WTC11 (cell line): Measurements from ENCODE around the gene MYO5B. TPM values are rescaled to one million over a fixed set of nuclear protein-coding genes. Genes with fewer than 3 reads are reported as not detected.

Experiments used
- ATAC-seq: fragments of 200-7000 bp; cut with Tn5 transposase; 2 replicates; pipeline ENCODE4 v1.10.0; 2021; ENCODE audit warnings: mild to moderate bottlenecking, moderate library complexity
- CTCF ChIA-PET: fragments of 300-600 bp; sonication (Branson Sonifier 250); formaldehyde crosslinking; loops from one replicate; lab custom pipeline; 2021; ENCODE audit warnings: antibody characterized with exemption; lab: Charles Lee
- POLR2A ChIA-PET: fragments of 350-600 bp; sonication (Branson Sonifier 250); formaldehyde crosslinking; loops from one replicate; lab custom pipeline; 2021; ENCODE audit warnings: antibody characterized with exemption; lab: Charles Lee
- DNase-seq: peaks from one replicate; pipeline ENCODE4 v3.0.0; 2021; ENCODE audit warnings: low spot score
- H3K27ac Mint-ChIP-seq: 2 replicates; pipeline ENCODE4 v1.8.0; 2021; ENCODE audit warnings: mixed read lengths
- H3K27me3 Mint-ChIP-seq: 2 replicates; pipeline ENCODE4 v1.8.0; 2021; ENCODE audit warnings: low read depth, mild to moderate bottlenecking, moderate library complexity, mixed read lengths
- H3K36me3 Mint-ChIP-seq: 2 replicates; pipeline ENCODE4 v1.8.0; 2021; ENCODE audit warnings: mixed read lengths
- H3K4me1 Mint-ChIP-seq: 2 replicates; pipeline ENCODE4 v1.8.0; 2022; ENCODE audit warnings: mixed read lengths
- H3K4me3 Mint-ChIP-seq: 2 replicates; pipeline ENCODE4 v1.8.0; 2021; ENCODE audit warnings: mild to moderate bottlenecking, moderate library complexity, mixed read lengths
- H3K9me3 Mint-ChIP-seq: 2 replicates; pipeline ENCODE4 v1.8.0; 2021; ENCODE audit warnings: mixed read lengths
- EMX1 ChIP-seq: fragments of 250-450 bp; sonication (Bioruptor Pico); IDR thresholded peaks from 2 replicates; pipeline ENCODE4 v1.8.0; 2021; ENCODE audit warnings: mild to moderate bottlenecking
- ESRRA ChIP-seq: sonication (generic); formaldehyde crosslinking; IDR thresholded peaks from 2 replicates; pipeline ENCODE4 v1.8.1; 2022; ENCODE audit warnings: mild to moderate bottlenecking, missing genetic modification reagents, borderline replicate concordance
- ETV6 ChIP-seq: sonication (generic); formaldehyde crosslinking; IDR thresholded peaks from 2 replicates; pipeline ENCODE4 v1.8.1; 2022; ENCODE audit warnings: mild to moderate bottlenecking, missing genetic modification reagents
- IRF2 ChIP-seq: sonication (generic); formaldehyde crosslinking; IDR thresholded peaks from 2 replicates; pipeline ENCODE4 v1.8.0; 2022; ENCODE audit warnings: low read depth, missing genetic modification reagents, borderline replicate concordance
- MYBL2 ChIP-seq: sonication (generic); formaldehyde crosslinking; IDR thresholded peaks from 2 replicates; pipeline ENCODE4 v1.8.1; 2023; ENCODE audit warnings: mild to moderate bottlenecking, moderate library complexity, missing genetic modification reagents
- NFATC4 ChIP-seq: fragments of 250-450 bp; sonication (Bioruptor Pico); IDR thresholded peaks from 2 replicates; pipeline ENCODE4 v1.9.0; 2021; ENCODE audit warnings: mild to moderate bottlenecking
- NFYB ChIP-seq: sonication (generic); formaldehyde crosslinking; conservative IDR thresholded peaks from 2 replicates; pipeline ENCODE4 v1.8.0; 2022; ENCODE audit warnings: low read depth, missing genetic modification reagents
- NR1H2 ChIP-seq: sonication (generic); formaldehyde crosslinking; IDR thresholded peaks from 2 replicates; pipeline ENCODE4 v1.9.0; 2021; ENCODE audit warnings: mild to moderate bottlenecking, moderate library complexity, missing genetic modification reagents
- OVOL2 ChIP-seq: fragments of 250-450 bp; sonication (Bioruptor Pico); IDR thresholded peaks from 2 replicates; pipeline ENCODE4 v1.9.0; 2021; ENCODE audit warnings: mild to moderate bottlenecking, borderline replicate concordance
- RORB ChIP-seq: fragments of 250-450 bp; sonication (Bioruptor Pico); IDR thresholded peaks from 2 replicates; pipeline ENCODE4 v1.9.0; 2021; ENCODE audit warnings: mild to moderate bottlenecking
- ZNF219 ChIP-seq: sonication (generic); formaldehyde crosslinking; IDR thresholded peaks from 2 replicates; pipeline ENCODE4 v1.8.0; 2023; ENCODE audit warnings: missing genetic modification reagents, mild to moderate bottlenecking, borderline replicate concordance
- ZNF232 ChIP-seq: sonication (generic); formaldehyde crosslinking; IDR thresholded peaks from 2 replicates; pipeline ENCODE4 v1.8.0; 2022; ENCODE audit warnings: mild to moderate bottlenecking, missing genetic modification reagents
- total RNA-seq: library from RNA; stranded (reverse); gene quantifications from 3 replicates; pipeline ENCODE4 v1.2.3, GENCODE V29; 2021
- TF ChIP-seq, protein P1 (sequence below): sonication (generic); formaldehyde crosslinking; IDR thresholded peaks from 2 replicates; pipeline ENCODE4 v1.8.1; 2023; ENCODE audit warnings: mild to moderate bottlenecking, moderate library complexity, missing genetic modification reagents
- TF ChIP-seq, protein P2 (sequence below): fragments of 250-450 bp; sonication (Bioruptor Pico); IDR thresholded peaks from 2 replicates; pipeline ENCODE4 v2.1.2; 2022; ENCODE audit warnings: mild to moderate bottlenecking, moderate library complexity
- TF ChIP-seq, protein P3 (sequence below): sonication (generic); formaldehyde crosslinking; IDR thresholded peaks from 2 replicates; pipeline ENCODE4 v1.8.1; 2023; ENCODE audit warnings: mild to moderate bottlenecking, missing genetic modification reagents
- TF ChIP-seq, protein P4 (sequence below): sonication (generic); formaldehyde crosslinking; IDR thresholded peaks from 2 replicates; pipeline ENCODE4 v1.8.0; 2022; ENCODE audit warnings: mild to moderate bottlenecking, missing genetic modification reagents
- TF ChIP-seq, protein P5 (sequence below): sonication (generic); formaldehyde crosslinking; IDR thresholded peaks from 2 replicates; pipeline ENCODE4 v1.8.0; 2023; ENCODE audit warnings: mild to moderate bottlenecking, missing genetic modification reagents
- TF ChIP-seq, protein P6 (sequence below): sonication (generic); formaldehyde crosslinking; IDR thresholded peaks from 2 replicates; pipeline ENCODE4 v1.8.0; 2022; ENCODE audit warnings: missing genetic modification reagents
- TF ChIP-seq, protein P7 (sequence below): fragments of 250-450 bp; sonication (Bioruptor Pico); IDR thresholded peaks from 2 replicates; pipeline ENCODE4 v1.8.0; 2021; ENCODE audit warnings: mild to moderate bottlenecking
- TF ChIP-seq, protein P8 (sequence below): sonication (generic); formaldehyde crosslinking; IDR thresholded peaks from 2 replicates; pipeline ENCODE4 v1.8.1; 2022; ENCODE audit warnings: low read depth, mild to moderate bottlenecking, moderate library complexity, missing genetic modification reagents, borderline replicate concordance

The MYO5B gene
- total RNA-seq, 1 experiment from 2014 or later: 8.7 TPM

DNA sequence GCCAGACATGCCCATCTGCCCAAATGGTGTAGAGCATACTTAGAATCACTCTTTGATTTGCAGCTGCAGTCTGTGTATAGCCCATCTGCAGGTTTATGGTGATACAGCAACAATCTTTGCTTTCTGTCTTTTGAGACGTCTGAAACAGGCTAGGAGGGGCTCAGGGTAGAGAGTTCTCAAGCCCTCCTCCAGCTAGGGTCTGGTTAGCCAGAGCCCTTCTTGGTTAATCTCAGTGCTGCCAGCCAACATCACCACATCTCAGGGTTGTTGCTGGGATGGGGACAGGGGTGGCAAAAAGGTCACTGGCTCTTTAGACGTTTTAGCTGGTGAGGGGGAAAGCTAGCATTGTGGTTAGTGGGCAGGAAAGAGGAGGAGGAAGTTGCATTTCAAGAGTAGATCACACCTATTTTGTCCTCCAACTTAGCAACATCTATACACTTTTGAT, 245.0 kb downstream of the MYO5B start:
- DNase-seq (no peak), ATAC-seq (no peak)
- Mint-ChIP-seq H3K27ac (no peak overlapping the region), H3K9me3 (no peaks in the 10 kb centered on the region), H3K27me3 (no peaks in the 10 kb centered on the region), H3K4me1 (peaks cover 7% of the 10 kb centered on the region; the same call in 1 of the 2 replicates), H3K4me3 (no peak overlapping the region), H3K36me3 (no peaks in the 10 kb centered on the region)
- TF ChIP-seq ZNF219 (CRISPR knock-in tag) (no peak), NFATC4 (CRISPR knock-in tag) (no peak), ESRRA (CRISPR knock-in tag) (no peak), RORB (CRISPR knock-in tag) (no peak), OVOL2 (CRISPR knock-in tag) (no peak), NR1H2 (CRISPR knock-in tag) (no peak), IRF2 (no peak)
- TF ChIP-seq, protein P1, sequence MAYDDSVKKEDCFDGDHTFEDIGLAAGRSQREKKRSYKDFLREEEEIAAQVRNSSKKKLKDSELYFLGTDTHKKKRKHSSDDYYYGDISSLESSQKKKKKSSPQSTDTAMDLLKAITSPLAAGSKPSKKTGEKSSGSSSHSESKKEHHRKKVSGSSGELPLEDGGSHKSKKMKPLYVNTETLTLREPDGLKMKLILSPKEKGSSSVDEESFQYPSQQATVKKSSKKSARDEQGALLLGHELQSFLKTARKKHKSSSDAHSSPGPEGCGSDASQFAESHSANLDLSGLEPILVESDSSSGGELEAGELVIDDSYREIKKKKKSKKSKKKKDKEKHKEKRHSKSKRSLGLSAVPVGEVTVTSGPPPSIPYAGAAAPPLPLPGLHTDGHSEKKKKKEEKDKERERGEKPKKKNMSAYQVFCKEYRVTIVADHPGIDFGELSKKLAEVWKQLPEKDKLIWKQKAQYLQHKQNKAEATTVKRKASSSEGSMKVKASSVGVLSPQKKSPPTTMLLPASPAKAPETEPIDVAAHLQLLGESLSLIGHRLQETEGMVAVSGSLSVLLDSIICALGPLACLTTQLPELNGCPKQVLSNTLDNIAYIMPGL (CRISPR knock-in tag): no peak
- TF ChIP-seq, protein P2, sequence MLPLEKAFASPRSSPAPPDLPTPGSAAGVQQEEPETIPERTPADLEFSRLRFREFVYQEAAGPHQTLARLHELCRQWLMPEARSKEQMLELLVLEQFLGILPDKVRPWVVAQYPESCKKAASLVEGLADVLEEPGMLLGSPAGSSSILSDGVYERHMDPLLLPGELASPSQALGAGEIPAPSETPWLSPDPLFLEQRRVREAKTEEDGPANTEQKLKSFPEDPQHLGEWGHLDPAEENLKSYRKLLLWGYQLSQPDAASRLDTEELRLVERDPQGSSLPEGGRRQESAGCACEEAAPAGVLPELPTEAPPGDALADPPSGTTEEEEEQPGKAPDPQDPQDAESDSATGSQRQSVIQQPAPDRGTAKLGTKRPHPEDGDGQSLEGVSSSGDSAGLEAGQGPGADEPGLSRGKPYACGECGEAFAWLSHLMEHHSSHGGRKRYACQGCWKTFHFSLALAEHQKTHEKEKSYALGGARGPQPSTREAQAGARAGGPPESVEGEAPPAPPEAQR (CRISPR knock-in tag): no peak
- TF ChIP-seq, protein P3, sequence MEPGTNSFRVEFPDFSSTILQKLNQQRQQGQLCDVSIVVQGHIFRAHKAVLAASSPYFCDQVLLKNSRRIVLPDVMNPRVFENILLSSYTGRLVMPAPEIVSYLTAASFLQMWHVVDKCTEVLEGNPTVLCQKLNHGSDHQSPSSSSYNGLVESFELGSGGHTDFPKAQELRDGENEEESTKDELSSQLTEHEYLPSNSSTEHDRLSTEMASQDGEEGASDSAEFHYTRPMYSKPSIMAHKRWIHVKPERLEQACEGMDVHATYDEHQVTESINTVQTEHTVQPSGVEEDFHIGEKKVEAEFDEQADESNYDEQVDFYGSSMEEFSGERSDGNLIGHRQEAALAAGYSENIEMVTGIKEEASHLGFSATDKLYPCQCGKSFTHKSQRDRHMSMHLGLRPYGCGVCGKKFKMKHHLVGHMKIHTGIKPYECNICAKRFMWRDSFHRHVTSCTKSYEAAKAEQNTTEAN: no peak
- TF ChIP-seq, protein P4, sequence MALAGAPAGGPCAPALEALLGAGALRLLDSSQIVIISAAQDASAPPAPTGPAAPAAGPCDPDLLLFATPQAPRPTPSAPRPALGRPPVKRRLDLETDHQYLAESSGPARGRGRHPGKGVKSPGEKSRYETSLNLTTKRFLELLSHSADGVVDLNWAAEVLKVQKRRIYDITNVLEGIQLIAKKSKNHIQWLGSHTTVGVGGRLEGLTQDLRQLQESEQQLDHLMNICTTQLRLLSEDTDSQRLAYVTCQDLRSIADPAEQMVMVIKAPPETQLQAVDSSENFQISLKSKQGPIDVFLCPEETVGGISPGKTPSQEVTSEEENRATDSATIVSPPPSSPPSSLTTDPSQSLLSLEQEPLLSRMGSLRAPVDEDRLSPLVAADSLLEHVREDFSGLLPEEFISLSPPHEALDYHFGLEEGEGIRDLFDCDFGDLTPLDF (CRISPR knock-in tag): no peak
- TF ChIP-seq, protein P5, sequence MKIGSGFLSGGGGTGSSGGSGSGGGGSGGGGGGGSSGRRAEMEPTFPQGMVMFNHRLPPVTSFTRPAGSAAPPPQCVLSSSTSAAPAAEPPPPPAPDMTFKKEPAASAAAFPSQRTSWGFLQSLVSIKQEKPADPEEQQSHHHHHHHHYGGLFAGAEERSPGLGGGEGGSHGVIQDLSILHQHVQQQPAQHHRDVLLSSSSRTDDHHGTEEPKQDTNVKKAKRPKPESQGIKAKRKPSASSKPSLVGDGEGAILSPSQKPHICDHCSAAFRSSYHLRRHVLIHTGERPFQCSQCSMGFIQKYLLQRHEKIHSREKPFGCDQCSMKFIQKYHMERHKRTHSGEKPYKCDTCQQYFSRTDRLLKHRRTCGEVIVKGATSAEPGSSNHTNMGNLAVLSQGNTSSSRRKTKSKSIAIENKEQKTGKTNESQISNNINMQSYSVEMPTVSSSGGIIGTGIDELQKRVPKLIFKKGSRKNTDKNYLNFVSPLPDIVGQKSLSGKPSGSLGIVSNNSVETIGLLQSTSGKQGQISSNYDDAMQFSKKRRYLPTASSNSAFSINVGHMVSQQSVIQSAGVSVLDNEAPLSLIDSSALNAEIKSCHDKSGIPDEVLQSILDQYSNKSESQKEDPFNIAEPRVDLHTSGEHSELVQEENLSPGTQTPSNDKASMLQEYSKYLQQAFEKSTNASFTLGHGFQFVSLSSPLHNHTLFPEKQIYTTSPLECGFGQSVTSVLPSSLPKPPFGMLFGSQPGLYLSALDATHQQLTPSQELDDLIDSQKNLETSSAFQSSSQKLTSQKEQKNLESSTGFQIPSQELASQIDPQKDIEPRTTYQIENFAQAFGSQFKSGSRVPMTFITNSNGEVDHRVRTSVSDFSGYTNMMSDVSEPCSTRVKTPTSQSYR: no peak
- ChIA-PET CTCF (interaction anchor here (1.7 kb wide), 1 partner anchor 254 kb away, joined by 4 read pairs; no protein-coding TSS in a partner anchor), POLR2A (no interaction called here)

DNA sequence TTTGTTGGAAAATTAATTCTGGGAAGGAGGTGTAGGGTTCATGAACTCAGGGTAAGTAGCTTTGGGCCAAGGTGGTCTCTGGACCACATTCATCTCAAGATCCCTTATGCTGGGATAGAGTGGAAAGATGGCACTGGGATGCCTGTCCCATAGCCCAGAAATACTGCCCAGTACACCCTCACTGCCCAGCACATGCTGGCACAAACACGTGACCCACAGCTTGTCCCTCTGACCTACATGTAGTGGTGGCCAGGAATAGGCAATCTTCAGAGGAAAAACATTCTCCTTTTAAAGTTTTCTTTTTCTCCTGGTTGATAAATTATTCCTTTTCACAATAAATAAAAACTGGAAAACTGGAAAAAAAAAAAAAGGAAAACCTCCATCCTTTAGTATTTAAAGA, 246.0 kb downstream of the MYO5B start:
- ATAC-seq (no peak), DNase-seq (no peak)
- TF ChIP-seq ZNF232 (CRISPR knock-in tag) (no peak), IRF2 (no peak), NFYB (no peak), EMX1 (CRISPR knock-in tag) (no peak), MYBL2 (no peak), ETV6 (CRISPR knock-in tag) (no peak)
- TF ChIP-seq, protein P6, sequence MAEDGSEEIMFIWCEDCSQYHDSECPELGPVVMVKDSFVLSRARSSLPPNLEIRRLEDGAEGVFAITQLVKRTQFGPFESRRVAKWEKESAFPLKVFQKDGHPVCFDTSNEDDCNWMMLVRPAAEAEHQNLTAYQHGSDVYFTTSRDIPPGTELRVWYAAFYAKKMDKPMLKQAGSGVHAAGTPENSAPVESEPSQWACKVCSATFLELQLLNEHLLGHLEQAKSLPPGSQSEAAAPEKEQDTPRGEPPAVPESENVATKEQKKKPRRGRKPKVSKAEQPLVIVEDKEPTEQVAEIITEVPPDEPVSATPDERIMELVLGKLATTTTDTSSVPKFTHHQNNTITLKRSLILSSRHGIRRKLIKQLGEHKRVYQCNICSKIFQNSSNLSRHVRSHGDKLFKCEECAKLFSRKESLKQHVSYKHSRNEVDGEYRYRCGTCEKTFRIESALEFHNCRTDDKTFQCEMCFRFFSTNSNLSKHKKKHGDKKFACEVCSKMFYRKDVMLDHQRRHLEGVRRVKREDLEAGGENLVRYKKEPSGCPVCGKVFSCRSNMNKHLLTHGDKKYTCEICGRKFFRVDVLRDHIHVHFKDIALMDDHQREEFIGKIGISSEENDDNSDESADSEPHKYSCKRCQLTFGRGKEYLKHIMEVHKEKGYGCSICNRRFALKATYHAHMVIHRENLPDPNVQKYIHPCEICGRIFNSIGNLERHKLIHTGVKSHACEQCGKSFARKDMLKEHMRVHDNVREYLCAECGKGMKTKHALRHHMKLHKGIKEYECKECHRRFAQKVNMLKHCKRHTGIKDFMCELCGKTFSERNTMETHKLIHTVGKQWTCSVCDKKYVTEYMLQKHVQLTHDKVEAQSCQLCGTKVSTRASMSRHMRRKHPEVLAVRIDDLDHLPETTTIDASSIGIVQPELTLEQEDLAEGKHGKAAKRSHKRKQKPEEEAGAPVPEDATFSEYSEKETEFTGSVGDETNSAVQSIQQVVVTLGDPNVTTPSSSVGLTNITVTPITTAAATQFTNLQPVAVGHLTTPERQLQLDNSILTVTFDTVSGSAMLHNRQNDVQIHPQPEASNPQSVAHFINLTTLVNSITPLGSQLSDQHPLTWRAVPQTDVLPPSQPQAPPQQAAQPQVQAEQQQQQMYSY: no peak
- TF ChIP-seq, protein P7, sequence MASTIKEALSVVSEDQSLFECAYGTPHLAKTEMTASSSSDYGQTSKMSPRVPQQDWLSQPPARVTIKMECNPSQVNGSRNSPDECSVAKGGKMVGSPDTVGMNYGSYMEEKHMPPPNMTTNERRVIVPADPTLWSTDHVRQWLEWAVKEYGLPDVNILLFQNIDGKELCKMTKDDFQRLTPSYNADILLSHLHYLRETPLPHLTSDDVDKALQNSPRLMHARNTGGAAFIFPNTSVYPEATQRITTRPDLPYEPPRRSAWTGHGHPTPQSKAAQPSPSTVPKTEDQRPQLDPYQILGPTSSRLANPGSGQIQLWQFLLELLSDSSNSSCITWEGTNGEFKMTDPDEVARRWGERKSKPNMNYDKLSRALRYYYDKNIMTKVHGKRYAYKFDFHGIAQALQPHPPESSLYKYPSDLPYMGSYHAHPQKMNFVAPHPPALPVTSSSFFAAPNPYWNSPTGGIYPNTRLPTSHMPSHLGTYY (CRISPR knock-in tag): no peak
- TF ChIP-seq, protein P8, sequence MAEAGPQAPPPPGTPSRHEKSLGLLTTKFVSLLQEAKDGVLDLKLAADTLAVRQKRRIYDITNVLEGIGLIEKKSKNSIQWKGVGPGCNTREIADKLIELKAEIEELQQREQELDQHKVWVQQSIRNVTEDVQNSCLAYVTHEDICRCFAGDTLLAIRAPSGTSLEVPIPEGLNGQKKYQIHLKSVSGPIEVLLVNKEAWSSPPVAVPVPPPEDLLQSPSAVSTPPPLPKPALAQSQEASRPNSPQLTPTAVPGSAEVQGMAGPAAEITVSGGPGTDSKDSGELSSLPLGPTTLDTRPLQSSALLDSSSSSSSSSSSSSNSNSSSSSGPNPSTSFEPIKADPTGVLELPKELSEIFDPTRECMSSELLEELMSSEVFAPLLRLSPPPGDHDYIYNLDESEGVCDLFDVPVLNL (CRISPR knock-in tag): no peak
- no peak overlapping the region for H3K4me3 Mint-ChIP-seq
- H3K27me3 Mint-ChIP-seq: no peaks in the 10 kb centered on the region; the same call in 1 of the 2 replicates
- CTCF ChIA-PET: interaction anchor here (1.7 kb wide), 1 partner anchor 255 kb away, joined by 4 read pairs; no protein-coding TSS in a partner anchor
- POLR2A ChIA-PET: no interaction called here
- no peak overlapping the region for H3K27ac Mint-ChIP-seq
- H3K4me1 Mint-ChIP-seq: peaks cover 7% of the 10 kb centered on the region; the same call in 1 of the 2 replicates
- H3K9me3 Mint-ChIP-seq: no peaks in the 10 kb centered on the region
- no peaks in the 10 kb centered on the region for H3K36me3 Mint-ChIP-seq
